ENCODE measurements around the gene UNC5CL. TPM values are rescaled to one million over a fixed set of nuclear protein-coding genes. Genes with fewer than 3 reads are reported as not detected.

The UNC5CL gene
- polyA plus RNA-seq, 3 donors = 0.90 to 11.0 (median 1.3) TPM

GRCh38 chr6:40989204-40990169, 49.5 kb downstream of the UNC5CL start:
- WGBS, 3 donors = 87 to 91% (median 87%) methylated on average over 15 of the region's 15 CpGs
- H3K27ac ChIP-seq (ENCODE audit: low read depth, low read length) = no peak overlapping the region

- no peak overlapping the region for H3K27ac ChIP-seq (ENCODE audit: low read depth, low read length)
Observed at GRCh38 chr6:40988634-40989033, 50.4 kb downstream of the UNC5CL start.

DNA sequence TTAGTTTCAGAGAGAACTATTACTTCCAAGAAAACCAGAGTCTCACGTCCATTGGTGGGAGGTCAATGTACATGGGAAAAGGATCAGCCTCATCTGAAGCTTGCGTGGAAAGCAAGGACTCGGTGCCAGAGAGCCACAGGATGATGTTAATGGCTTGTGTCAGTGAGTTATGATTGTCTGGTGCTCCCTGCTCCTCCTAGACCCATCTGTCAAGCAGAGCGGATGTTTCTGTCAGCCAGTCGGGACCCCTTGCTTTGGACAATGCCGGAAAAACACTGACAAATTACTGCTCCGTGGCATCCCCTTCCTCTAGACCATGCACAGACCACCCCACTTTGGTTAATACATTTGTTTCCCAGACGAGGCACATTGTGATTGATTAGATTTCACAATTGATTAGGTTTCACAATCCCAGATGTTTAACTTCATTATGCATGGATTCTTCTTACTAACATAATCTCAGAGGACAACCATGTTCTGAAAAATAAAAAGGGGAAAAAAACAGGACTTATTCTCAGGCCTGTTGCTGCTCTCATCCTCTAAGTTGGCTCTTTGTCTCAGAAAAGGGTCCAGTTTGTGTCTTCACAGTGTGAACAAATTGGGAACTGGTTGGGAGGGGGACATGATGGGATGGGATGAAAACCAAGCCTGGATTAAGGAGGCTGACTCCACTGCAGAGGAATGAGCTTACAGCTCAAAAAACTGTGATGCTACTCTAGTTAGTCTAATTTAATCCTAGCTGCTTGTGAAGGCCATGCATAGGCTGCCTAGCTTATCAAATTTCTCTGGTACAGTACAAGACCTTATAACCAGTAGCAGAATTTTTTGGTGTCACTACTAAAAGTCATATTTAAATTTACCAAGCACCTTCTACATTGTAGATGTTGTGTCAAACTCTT, 51.9 kb downstream of the UNC5CL start:
- H3K27ac ChIP-seq (ENCODE audit: low read depth, low read length) = no peak overlapping the region
- WGBS, 3 donors = 46 to 78% (median 50%) methylated on average over 8 of the region's 8 CpGs

- 39 to 78% (median 73%) methylated on average over 2 of the region's 2 CpGs for WGBS, 3 donors
- no peak overlapping the region for H3K27ac ChIP-seq (ENCODE audit: low read depth, low read length)
Observed at GRCh38 chr6:40986364-40986763, 52.7 kb downstream of the UNC5CL start.

GRCh38 chr6:40983752-40984151, 55.3 kb downstream of the UNC5CL start:
- H3K27ac ChIP-seq (ENCODE audit: low read depth, low read length) = no peak overlapping the region

DNA sequence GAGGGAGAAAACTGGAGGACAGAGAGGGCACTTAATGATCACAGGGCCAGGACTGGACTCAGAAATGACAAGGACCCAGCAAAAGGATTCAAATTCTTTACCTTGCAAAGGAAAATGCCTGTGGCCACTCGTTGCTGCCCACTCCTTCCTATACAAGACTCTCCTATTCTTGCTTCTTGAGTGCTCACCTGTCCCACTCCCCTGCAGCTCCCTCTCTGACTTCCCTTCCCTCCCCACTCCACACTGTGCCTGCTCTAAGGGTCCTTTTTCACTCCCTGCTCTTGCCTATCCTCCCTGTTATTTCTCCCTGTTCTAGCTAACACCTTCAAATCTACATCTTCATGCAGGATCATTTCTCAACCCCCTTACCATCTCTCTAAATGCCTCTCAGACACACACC, 56.1 kb downstream of the UNC5CL start:
- 24 to 64% (median 60%) methylated on average over 1 of the region's 1 CpG for WGBS, 3 donors

DNA sequence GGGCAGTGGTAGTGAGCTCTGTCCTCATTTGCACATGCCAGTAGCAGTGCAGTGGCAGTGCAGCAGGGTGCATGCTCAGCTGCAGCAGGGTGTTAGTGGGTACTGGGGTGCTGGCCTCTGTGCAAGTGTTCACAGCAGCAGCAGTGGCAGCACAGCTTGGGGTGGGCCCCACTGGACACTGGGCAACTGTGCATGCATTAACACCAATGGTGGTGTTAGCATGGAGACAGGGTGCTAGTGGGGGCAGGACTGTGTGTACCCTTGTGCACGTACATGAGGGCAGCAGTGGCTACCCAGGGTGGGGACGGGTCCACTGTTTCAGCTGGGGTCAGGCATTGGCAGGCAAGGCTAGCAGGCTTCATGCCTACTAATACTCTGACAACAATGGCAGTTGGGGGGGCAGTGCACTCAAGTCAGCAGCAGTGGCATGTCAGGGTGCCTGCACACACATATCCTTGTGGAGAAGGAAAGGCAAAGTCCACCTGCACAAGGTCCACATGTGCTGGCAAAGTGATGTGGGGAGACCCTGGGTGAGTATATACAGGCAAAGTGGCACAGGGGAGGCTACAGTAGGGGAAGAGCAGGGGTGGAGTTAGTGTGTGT, 60.2 kb downstream of the UNC5CL start:
- no peak overlapping the region for H3K27ac ChIP-seq (ENCODE audit: low read depth, low read length)
- WGBS, 3 donors = 91 to 100% (median 91%) methylated on average over 2 of the region's 2 CpGs

More for the DNA sequence above, 56.1 kb downstream of the UNC5CL start:
- H3K27ac ChIP-seq (ENCODE audit: low read depth, low read length) = no peak overlapping the region

DNA sequence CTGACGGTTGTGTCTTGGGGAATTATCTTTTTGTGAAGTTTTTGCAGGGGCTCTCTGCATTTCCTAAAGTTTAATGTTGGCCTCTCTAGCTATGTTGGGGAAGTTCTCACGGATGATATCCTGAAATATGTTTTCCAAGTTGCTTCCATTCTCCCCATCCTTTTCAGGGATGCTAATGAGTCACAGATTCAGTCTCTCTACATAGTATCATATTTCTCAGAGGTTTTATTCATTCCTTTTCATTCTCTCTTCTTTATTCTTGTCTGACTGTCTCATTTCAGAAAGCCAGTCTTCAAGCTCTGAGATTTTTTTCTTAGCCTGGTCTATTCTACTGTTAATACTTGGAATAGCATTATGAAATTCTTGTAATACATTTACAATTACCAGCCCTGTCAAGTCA, 61.3 kb downstream of the UNC5CL start:
- WGBS, 3 donors = 79 to 88% (median 80%) methylated on average over 2 of the region's 2 CpGs
- H3K27ac ChIP-seq (ENCODE audit: low read depth, low read length) = no peak overlapping the region

DNA sequence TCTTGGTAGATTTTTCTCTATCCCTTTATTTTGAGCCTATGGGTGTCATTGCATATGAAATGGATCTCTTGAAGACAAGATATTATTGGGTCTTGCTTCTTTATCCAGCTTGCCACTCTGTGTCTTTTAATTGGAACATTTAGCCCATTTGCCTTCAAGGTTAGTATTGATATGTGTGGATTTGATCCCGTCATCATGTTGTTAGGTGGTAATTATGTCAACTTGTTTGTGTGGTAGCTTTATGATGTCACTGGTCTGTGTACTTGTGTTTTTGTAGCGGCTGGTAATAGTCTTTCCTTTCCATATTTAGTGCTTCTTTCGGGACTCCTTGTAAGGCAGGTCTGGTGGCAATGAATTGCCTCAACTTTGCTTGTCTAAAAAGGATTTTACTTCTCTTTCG, 61.9 kb downstream of the UNC5CL start:
- WGBS, 3 donors = 89 to 98% (median 91%) methylated on average over 4 of the region's 4 CpGs
- no peak overlapping the region for H3K27ac ChIP-seq (ENCODE audit: low read depth, low read length)

Other genes with a start within 250 kb of the UNC5CL start
- under 1 TPM in 1 of 3 donors, not detected in 2; 0.08 TPM for gene TSPO2, start 3.2 kb upstream of the UNC5CL start, polyA plus RNA-seq
- 1 to 10 TPM in 1 of 3 donors, under 1 TPM in 2; 0.34 to 9.3 (median 0.91) TPM for gene APOBEC2, start 14.0 kb upstream of the UNC5CL start, polyA plus RNA-seq
- gene OARD1, start 33.1 kb upstream of the UNC5CL start, polyA plus RNA-seq = 10 to 100 TPM; 14.3 to 41.5 (median 28.2) TPM
- 1 to 10 TPM; 6.3 to 9.4 (median 7.3) TPM for gene NFYA, start 33.8 kb upstream of the UNC5CL start, polyA plus RNA-seq
- under 1 TPM in 1 of 3 donors, not detected in 2; 0.09 TPM for gene TREML1, start 115.1 kb upstream of the UNC5CL start, polyA plus RNA-seq
- gene TREM2, start 123.9 kb upstream of the UNC5CL start, polyA plus RNA-seq = 1 to 10 TPM in 1 of 3 donors, under 1 TPM in 1, not detected in 1; 0.53 to 2.3 TPM
- gene TREML2, start 161.9 kb upstream of the UNC5CL start, polyA plus RNA-seq = under 1 TPM; 0.13 to 0.89 (median 0.67) TPM
- gene TREML4, start 189.1 kb upstream of the UNC5CL start, polyA plus RNA-seq = under 1 TPM in 1 of 3 donors, not detected in 2; 0.02 TPM
- 10 to 100 TPM in 1 of 3 donors, 1 to 10 TPM in 1, under 1 TPM in 1; 0.22 to 12.9 (median 4.3) TPM for gene TREM1, start 247.5 kb upstream of the UNC5CL start, polyA plus RNA-seq